ENCODE measurements around the gene MCOLN1.
A peak's percentile ranks its signal among the peaks of the same experiment; 100 is the strongest.

MCOLN1 gene

GRCh38 chr19:7492558-7492957 is 29.9 kb upstream of the MCOLN1 start:
- ATAC-seq, result no peak
- no peak for TF ChIP-seq OSR1 (CRISPR knock-in tag; IDR thresholded peaks at IDR 0.05)
- TF ChIP-seq ARNTL (CRISPR knock-in tag; IDR thresholded peaks at IDR 0.05; ENCODE audit: borderline replicate concordance, low read depth), result no peak
- TF ChIP-seq, protein P1, sequence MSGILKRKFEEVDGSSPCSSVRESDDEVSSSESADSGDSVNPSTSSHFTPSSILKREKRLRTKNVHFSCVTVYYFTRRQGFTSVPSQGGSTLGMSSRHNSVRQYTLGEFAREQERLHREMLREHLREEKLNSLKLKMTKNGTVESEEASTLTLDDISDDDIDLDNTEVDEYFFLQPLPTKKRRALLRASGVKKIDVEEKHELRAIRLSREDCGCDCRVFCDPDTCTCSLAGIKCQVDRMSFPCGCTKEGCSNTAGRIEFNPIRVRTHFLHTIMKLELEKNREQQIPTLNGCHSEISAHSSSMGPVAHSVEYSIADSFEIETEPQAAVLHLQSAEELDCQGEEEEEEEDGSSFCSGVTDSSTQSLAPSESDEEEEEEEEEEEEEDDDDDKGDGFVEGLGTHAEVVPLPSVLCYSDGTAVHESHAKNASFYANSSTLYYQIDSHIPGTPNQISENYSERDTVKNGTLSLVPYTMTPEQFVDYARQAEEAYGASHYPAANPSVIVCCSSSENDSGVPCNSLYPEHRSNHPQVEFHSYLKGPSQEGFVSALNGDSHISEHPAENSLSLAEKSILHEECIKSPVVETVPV (CRISPR knock-in tag; IDR thresholded peaks at IDR 0.05), result no peak
- no peak for TF ChIP-seq RARB (CRISPR knock-in tag; IDR thresholded peaks at IDR 0.05)
- TF ChIP-seq ZFP3 (CRISPR knock-in tag; IDR thresholded peaks at IDR 0.05), result no peak
- no peak for TF ChIP-seq ISL1 (CRISPR knock-in tag; IDR thresholded peaks at IDR 0.05)
- TF ChIP-seq SNAI2 (CRISPR knock-in tag; IDR thresholded peaks at IDR 0.05), result no peak
- TF ChIP-seq CSDC2 (CRISPR knock-in tag; IDR thresholded peaks at IDR 0.05), result no peak
- no peak for TF ChIP-seq TCF4 (CRISPR knock-in tag; IDR thresholded peaks at IDR 0.05; ENCODE audit: borderline replicate concordance)
- no peak for TF ChIP-seq ZNF565 (CRISPR knock-in tag; conservative IDR thresholded peaks at IDR 0.05; ENCODE audit: low read depth)
- TF ChIP-seq CREB5 (CRISPR knock-in tag; IDR thresholded peaks at IDR 0.05; ENCODE audit: low read depth), result no peak
- no peak for TF ChIP-seq BACH2 (CRISPR knock-in tag; IDR thresholded peaks at IDR 0.05; ENCODE audit: borderline replicate concordance)
- no peak for TF ChIP-seq ZNF8 (CRISPR knock-in tag; IDR thresholded peaks at IDR 0.05)
- no peak for TF ChIP-seq PATZ1 (CRISPR knock-in tag; IDR thresholded peaks at IDR 0.05; ENCODE audit: borderline replicate concordance)

GRCh38 chr19:7494416-7495098 is 27.9 kb upstream of the MCOLN1 start:
- peak; percentile 74 for ATAC-seq
- peak; percentile 57; the same call in 1 of the 2 replicates for TF ChIP-seq TCF4 (CRISPR knock-in tag; IDR thresholded peaks at IDR 0.05; ENCODE audit: borderline replicate concordance)
- TF ChIP-seq BACH2 (CRISPR knock-in tag; IDR thresholded peaks at IDR 0.05; ENCODE audit: borderline replicate concordance), result peak; percentile 57; the same call in 1 of the 2 replicates
- peak; percentile 64; the same call in 1 of the 2 replicates for TF ChIP-seq TSHZ2 (CRISPR knock-in tag; IDR thresholded peaks at IDR 0.05)
- no peak for TF ChIP-seq POU6F1 (CRISPR knock-in tag; IDR thresholded peaks at IDR 0.05; ENCODE audit: borderline replicate concordance, low read depth)
- no peak for TF ChIP-seq CSDC2 (CRISPR knock-in tag; IDR thresholded peaks at IDR 0.05)

DNA sequence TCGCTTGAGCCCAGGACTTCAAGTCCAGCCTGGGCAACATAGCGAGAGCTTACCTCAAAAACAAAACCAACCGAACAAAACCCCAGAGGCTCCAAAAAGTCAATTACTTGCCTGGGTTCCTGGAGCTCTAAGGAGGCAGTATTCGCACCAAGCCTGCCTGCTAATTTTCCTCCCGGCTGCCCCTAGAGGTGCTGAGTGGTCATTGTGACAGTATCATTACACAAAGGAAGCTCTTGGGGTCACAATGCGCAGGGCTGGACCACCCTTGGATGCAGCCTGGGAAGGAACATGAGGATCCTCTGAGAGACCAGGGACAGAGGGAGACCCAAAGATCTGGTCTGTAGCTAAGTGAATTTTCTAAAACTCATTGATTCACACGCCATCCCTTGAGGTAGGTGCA is 25.1 kb upstream of the MCOLN1 start:
- TF ChIP-seq POU6F1 (CRISPR knock-in tag; IDR thresholded peaks at IDR 0.05; ENCODE audit: borderline replicate concordance, low read depth) (no peak), TOX (CRISPR knock-in tag; IDR thresholded peaks at IDR 0.05; ENCODE audit: borderline replicate concordance) (no peak), RARB (CRISPR knock-in tag; IDR thresholded peaks at IDR 0.05) (no peak), ZFP30 (CRISPR knock-in tag; IDR thresholded peaks at IDR 0.05) (no peak)
- TF ChIP-seq, protein P1 (CRISPR knock-in tag; IDR thresholded peaks at IDR 0.05), result no peak
- peak; percentile 68 for ATAC-seq
